ENCODE results near the gene MXRA8. TPM values are rescaled to one million over a fixed set of nuclear protein-coding genes. Genes with fewer than 3 reads are reported as not detected.
A peak's percentile ranks its signal among the peaks of the same experiment; 100 is the strongest.

MXRA8 gene
- total and polyA plus RNA-seq, 9 of the 15 experiments (the other 6 are each of a cell fraction or from before 2014, with no cell fraction given): 0.66 to 11.3 (median 6.3) TPM

DNA sequence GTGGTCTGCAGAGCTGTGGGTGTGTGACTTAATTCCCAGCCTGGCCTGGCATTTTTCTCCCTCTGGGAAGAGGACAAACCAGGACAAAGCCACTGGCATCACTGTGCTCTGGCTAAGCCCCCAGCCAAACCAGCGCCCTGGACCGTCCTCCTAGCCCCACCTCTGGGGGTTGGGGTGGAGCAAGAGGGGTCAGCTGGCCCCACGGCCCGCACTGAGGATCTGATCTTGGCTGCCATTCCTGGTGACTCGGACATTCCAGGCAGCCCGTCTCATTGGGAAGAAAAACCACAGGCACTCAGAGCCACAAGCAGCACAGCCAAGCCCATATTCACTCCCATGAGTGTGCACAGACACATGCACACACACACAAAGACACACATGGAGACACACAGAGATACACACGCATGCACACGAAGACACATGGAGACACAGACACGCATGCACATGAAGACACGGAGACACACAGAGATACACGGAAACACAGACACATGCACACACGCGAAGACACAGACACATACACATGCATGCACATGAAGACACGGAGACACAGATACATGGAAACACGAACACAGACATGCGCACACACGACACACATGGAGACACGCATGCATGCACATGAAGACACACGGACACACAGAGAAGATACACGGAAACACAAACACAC lies 2.3 kb upstream of the MXRA8 start:
- in situ Hi-C loops (cut with MboI): loop anchor here (10.0 kb wide), 1 partner anchor 554 kb away; the partner anchor contains the start of genes CALML6 and TMEM52
- Histone ChIP-seq H3K9ac (ENCODE audit: insufficient read depth in 1 of 2, low read depth in 2 of 2, low read length in 2 of 2) (no peak overlapping the region; a peak in 1 of 4 replicates), H3K9me1 (ENCODE audit: control insufficient read depth, insufficient read depth, low read length) (no peaks in the 10 kb centered on the region), H3K27me3 (ENCODE audit: control insufficient read depth in 2 of 2, insufficient read depth in 2 of 2, low read length in 2 of 2) (no peaks in the 10 kb centered on the region; a peak in 1 of 5 replicates), H2AFZ (ENCODE audit: low read depth, low read length) (no peak overlapping the region), H3K4me2 (ENCODE audit: insufficient read depth, low read length) (no peak overlapping the region), H3K9me3 (replicated peaks; ENCODE audit: control insufficient read depth, insufficient read depth, low read depth, low read length) (0 out of 2 replicates have a peak, but pooled peaks cover 2% of the 10 kb centered on the region), H3K27ac (ENCODE audit: extremely low read depth, low read depth, low read length) (no peak overlapping the region; the same call in 2 of the 3 replicates), H3K4me1 (replicated peaks in 1 of 2; ENCODE audit: control insufficient read depth in 2 of 2, insufficient read depth in 2 of 2, low read length in 2 of 2) (peaks cover 19 to 64% of the 10 kb centered on the region in 2 experiments), H3K4me3 (no peak overlapping the region), H3K79me2 (ENCODE audit: control insufficient read depth, insufficient read depth, low read length) (peaks cover 10% of the 10 kb centered on the region; the same call in 2 of the 3 replicates), H4K20me1 (replicated peaks; ENCODE audit: control insufficient read depth, insufficient read depth, low read length) (no peaks in the 10 kb centered on the region), H3K36me3 (ENCODE audit: control insufficient read depth, insufficient read depth, low read length) (no peaks in the 10 kb centered on the region)
- POLR2A ChIA-PET: no interaction called here
- TF ChIP-seq TSC22D4 (tag; IDR thresholded peaks at IDR 0.05) (peak; percentile 89; the same call in 1 of the 2 replicates), PHF20 (IDR thresholded peaks at IDR 0.05; ENCODE audit: partially characterized antibody) (peak; percentile 74), ARHGAP35 (IDR thresholded peaks at IDR 0.05; ENCODE audit: partially characterized antibody) (peak; percentile 23), TBL1XR1 (IDR thresholded peaks at IDR 0.05; ENCODE audit: low read length in 2 of 2) (no peak), HDGF (IDR thresholded peaks at IDR 0.05) (0 out of 2 replicates have a peak, but pooled peaks have one; percentile 42)
- TF ChIP-seq, protein P1, sequence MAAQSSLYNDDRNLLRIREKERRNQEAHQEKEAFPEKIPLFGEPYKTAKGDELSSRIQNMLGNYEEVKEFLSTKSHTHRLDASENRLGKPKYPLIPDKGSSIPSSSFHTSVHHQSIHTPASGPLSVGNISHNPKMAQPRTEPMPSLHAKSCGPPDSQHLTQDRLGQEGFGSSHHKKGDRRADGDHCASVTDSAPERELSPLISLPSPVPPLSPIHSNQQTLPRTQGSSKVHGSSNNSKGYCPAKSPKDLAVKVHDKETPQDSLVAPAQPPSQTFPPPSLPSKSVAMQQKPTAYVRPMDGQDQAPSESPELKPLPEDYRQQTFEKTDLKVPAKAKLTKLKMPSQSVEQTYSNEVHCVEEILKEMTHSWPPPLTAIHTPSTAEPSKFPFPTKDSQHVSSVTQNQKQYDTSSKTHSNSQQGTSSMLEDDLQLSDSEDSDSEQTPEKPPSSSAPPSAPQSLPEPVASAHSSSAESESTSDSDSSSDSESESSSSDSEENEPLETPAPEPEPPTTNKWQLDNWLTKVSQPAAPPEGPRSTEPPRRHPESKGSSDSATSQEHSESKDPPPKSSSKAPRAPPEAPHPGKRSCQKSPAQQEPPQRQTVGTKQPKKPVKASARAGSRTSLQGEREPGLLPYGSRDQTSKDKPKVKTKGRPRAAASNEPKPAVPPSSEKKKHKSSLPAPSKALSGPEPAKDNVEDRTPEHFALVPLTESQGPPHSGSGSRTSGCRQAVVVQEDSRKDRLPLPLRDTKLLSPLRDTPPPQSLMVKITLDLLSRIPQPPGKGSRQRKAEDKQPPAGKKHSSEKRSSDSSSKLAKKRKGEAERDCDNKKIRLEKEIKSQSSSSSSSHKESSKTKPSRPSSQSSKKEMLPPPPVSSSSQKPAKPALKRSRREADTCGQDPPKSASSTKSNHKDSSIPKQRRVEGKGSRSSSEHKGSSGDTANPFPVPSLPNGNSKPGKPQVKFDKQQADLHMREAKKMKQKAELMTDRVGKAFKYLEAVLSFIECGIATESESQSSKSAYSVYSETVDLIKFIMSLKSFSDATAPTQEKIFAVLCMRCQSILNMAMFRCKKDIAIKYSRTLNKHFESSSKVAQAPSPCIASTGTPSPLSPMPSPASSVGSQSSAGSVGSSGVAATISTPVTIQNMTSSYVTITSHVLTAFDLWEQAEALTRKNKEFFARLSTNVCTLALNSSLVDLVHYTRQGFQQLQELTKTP (IDR thresholded peaks at IDR 0.05; ENCODE audit: low read depth in 1 of 2, partially characterized antibody in 2 of 2): no peak
- no peak for ATAC-seq
- intact Hi-C loops (cut with micrococcal nuclease): no loop called here
- no TSS peak for BruUV-seq (replicated peaks)
- 70% methylated on average over 20 of the region's 20 CpGs for WGBS (ENCODE audit: insufficient coverage, low coverage, missing lambda C conversion rate)
- FAIRE-seq: peak; percentile 69
- no peak for DNase-seq (ENCODE audit: extremely low read depth in 1 of 4, low spot score in 3 of 4)
- CTCF ChIA-PET (ENCODE audit: low intra/inter-chr PET ratio): no interaction called here
